HG03521 (cell line): Measurements from ENCODE around the gene PCDH9.

Experiments used
- ATAC-seq: cut with Tn5 transposase; IDR thresholded peaks from one replicate; pipeline ENCODE4 v1.9.1; 2021; ENCODE audit warnings: mild to moderate bottlenecking, moderate library complexity; ENCODE audit not compliant: unreplicated experiment

The PCDH9 gene

DNA sequence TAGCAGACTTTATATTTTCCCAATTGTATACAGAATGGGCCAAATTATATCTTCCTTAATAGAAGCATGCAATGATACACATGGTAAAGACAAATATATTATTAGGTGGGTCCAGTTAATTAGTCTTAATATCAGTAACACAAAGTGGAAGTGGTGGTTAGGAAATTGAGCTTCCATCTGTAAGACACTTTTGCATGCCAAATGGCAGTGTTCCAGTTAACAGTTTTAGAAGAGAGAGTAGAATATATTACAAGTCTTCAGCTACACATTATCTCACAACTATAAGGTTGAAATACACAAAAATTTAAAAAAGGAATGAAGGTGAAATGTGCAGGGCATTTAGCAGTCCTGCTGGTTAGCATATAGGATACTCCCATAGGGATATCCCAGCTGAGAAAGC, 536.5 kb downstream of the PCDH9 start:
- ATAC-seq: no peak

DNA sequence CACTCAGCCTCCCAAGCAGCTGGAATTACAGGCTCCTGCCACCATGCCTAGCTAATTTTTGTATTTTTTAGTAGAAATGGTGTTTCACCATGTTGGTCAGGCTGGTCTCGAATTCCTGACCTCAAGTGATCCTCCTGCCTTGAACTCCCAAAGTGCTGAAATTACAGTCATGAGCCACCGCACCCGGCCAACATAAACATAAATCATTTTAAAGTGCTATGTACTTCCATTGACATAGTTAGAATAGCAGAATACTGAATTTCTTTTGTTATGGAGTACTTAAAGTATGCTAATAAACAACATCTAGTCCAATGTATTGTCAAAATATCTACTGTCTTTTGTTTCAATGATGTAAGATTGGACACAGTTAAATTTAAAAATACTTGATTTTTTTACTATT, 539.0 kb downstream of the PCDH9 start:
- ATAC-seq: no peak

DNA sequence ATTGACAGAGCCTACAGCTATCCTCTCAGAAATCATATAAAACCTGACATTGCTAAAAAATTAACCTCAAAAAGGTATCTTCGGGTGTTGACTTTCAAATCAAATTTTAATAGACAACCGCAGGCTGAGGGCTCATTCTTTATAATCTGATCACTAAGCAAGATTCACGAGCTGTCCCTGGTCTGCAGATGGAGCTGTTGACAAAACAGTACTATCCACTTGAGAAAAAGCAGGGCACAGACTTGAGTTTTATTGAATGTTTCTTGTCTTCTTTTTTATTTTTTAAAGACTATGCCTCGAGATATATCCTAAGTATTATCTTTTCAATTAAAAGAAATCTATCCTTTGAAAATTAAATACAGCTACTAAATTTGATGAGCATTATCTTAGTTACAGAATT, 540.5 kb downstream of the PCDH9 start:
- ATAC-seq: no peak

DNA sequence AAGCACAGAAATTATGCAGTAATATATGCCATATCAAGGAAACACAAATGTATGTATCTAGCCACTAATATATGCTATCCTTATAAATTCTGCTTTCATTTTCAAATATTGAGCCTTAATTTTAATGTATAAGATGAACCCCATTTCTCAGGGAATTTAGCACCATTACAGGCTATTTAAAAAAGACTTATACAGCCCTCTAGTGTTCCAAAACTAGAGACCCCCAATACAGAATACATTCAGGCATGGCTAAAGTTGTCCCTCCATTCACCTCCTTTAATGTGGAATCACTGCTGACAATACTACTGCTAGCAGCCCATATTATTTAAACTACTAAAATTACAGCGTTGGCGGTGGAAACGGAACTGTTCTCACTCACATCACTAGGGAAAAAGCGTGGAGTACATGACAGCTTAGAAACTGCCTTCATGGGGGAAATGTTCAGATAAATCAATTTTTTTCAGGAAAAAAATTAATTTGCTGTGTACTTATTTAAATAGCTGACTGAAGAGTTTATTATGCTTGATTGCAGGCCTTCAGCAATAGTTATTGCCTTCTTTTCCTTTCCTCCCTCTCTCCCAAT, 541.0 kb downstream of the PCDH9 start:
- ATAC-seq: no peak

DNA sequence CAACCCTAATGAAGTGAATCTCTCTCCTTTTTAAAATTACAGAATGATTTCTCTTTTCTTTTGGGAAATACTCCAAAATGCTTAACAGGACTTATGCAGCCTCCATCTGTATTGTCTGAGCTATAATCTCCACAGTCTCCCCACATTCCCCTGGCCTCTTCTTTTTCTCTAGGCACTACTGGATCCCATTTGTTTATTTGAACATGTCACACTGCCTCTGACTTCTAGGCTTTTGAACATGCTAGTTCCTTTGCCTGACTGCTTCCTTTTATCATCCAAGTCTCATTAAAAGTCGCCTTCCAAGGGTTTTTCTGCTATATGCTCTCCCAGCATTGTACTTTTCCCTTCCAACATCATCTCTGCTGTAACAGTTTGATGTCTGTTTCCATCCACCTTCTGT, 548.7 kb downstream of the PCDH9 start:
- no peak for ATAC-seq

DNA sequence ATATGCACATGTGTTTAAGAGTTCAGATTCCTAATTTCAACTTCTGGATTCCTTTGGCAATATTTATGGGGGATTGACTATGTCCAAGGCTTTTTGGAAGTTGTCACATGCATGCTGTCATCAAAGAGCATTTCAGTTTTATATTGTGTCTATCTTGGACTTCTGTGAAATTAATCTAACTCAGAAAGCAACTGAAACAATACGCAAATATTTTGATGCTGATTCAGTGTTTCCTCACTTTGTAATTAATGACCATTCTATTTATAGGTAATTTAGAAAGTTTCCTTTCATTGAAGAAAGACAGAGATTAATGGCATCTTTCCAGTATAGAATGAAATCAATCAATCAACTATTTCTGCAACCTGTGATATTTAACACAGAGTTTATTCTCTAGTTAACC, 550.1 kb downstream of the PCDH9 start:
- no peak for ATAC-seq

DNA sequence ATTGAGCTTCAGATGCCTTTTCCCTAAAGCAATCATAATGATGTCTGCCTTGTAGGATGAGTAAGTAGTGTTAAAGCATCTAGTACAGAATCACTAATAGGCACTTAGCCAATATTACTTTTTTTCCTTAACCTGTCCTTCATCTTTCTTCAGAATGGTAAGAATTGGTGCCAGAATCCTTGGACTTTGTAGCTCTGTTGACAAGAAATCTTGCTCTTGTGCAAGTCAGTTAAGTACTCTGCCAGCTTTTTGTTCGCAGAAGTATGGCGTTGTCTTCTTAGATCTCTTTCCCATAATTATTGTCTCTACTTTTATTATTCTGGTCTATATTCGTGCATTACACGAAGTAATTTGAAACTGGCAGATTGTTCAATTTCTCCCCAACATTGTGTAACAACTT, 554.5 kb downstream of the PCDH9 start:
- no peak for ATAC-seq

DNA sequence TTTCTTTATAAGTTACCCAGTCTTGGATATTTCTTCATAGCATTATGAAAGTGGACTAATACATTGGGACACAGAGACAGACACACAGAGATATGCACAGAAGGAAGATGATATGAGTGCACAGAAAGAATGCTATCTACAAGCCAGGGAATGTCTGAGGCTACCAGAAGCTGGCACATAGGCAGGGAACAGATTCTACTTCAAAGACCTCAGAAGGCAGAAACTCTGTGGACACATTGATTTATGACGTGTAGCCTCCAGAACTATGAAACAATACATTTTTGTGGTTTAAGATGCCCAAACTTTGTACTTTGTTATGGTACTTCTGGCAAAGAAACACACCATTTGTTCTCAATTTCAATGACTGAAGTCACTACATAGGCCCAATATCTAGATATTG, 556.7 kb downstream of the PCDH9 start:
- ATAC-seq: no peak

DNA sequence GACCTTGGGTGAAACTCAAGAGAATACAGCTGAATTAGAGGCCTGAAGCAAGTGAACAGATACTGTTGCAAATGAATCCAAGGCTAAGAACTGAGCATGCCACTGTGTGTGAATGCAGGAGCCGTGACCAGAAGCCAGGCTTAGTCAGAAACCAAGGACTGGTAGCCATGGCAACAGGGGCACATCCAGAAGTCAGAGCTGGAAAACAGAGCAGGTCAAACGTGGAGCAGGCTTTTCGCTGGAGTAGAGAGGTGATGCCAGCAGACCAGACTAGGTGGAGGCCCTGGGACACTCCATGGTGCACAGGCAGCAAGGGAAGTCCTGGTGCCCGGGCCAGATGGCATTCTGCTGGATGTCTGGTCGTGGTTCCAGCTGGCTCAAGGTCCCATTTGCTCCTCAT, 564.1 kb downstream of the PCDH9 start:
- no peak for ATAC-seq

DNA sequence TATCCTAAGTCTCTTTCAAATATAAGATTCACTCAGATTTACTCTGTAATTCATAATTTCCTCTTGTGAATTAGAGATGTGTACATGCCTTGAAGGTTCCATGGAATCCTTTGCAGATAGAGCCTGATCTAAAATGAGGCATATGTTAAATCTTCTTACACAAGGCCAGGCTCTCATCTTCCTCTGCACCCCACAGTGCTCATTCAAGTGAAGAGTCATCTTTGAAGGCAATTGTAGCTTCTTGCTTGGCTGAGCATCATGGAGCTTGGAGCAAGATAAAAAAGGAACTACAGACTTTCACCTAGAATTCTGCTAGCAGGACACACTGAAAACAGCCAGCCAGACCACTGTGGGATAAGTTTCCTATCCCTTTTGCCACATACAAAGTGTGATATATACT, 566.4 kb downstream of the PCDH9 start:
- ATAC-seq: no peak

DNA sequence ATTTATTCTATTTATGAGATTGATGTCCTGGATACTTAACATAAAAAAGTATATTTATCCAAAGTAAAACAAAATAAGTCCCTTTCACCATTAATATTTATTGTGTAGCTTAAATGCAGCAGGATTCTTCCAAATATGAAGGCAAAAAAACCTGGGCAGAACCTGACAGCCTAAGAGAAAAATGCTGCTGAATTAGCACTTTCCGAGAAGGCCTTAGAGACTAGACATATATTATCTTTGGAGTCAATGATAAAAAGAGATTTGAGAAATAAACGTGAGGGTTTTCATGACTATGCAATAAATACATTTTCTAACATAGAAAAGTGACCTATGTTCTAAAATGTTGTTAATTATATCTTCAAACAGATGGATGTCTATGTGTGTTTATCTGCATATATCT, 566.9 kb downstream of the PCDH9 start:
- no peak for ATAC-seq

DNA sequence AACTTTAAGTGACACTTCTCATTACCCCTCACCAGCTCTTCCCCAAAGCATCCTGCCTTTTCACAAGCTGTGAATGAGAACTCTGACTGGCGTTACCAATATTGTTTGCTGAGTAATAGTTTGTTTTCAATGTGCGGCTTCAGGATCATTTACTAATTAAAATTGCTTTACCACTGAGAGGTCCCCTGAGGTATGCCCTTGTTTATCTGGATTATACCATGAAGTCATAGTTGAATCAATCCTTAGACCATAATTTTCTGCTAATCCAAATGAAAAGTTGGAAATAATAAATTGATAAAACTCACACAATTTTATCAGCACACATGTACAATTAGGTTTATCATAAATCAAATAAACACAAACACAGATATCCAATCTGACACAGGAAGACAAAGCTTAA, 568.8 kb downstream of the PCDH9 start:
- no peak for ATAC-seq

DNA sequence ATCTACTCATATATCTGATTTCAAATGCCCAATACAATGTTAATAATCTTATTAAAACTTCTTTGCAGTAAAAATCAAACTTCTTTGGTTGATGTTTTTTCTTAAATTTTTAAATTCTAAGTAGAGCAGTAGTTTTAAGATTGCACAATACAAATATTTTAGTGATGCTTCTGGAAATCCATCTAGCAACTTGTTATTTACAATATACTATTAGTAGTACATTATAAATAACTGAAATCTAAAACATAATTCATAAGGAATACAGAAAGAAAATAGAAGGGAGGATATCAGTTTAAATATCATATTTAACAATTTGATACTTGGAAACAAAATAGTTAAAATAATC, 569.7 kb downstream of the PCDH9 start:
- no peak for ATAC-seq

DNA sequence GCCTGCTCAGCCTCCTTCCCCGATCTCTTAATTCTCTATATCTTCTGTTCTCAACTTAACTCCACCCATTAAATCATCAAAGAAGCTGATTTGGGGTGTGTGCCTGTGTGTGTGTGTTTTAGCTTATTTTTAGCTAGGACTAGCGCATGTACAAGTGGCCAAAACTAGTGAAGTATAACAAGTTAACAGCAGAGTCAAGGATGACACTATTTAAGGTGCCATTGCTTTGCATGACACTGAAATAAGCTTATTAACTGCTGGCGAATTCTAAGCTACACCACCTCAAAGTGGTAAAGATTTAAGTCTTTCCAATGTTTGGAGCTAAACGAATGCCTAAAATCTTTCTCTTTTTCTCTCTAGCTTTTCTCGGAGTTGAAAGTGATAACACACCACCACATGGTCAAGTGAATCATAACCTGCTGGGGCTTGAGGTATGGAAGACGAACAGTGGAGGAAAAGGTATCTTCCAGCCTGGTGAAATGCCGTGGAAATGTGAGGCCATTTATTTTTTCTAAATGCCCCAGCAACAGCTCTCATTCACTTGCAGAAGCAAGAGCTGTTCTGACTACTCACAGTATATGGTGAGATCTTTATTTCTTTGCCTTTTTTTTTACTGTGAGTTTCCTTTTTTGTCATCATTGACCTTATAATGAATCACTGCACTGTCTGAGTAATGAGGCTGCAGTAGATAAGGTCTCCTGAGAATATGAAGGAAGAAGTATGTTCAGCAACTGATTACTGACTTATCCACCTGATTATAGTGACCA, 570.3 kb downstream of the PCDH9 start:
- ATAC-seq: no peak

DNA sequence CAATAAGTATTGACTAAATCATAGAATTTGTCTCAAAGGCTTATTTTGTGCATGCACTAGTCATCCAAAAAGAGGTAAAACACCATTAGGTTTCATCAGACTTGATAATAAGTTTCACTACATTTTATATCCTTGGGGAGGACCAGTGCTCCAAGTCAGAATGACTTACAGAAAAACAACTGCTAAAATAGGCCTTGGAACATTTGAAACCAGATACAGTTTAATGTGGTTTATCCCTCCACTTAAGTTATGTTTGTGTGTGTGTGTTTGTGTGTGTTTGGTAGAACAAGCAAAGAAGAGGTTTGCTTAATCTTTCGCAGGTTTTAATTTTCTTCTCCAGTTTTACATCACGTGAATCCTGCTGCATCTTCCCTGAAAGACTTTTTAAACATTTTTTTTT, 570.9 kb downstream of the PCDH9 start:
- ATAC-seq: no peak

DNA sequence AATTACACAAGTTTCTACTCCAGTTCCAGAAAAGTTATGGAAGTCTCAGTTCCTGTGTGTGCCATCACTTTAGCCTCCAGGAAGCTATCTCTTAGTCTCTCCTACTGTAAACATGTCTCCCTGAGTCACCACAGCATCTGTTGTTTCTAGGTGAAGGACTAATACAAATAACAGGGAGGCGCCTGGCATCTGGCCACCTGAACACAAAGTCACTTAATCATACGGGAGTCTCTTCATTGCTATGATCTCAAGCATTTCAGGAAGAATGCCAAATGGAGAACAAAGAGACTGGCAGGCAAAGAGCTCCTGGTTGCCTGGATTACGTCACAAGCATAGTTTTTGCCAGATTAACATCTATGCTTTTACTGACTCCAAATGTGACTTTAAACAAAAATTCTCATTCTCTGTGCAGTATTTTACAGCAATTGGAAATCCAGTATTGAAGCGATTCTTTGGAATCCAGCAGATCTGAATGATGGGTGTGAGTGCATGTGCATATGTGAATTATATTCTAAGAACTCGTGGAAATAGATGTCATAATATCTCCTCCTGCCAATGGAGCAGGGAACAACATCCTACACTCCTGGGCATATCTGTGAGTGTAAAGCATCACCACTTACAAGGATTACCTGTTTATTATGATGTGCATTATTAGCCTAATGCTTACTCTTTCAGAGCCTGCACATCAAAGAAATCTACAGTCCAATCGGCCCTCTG, 572.8 kb downstream of the PCDH9 start:
- no peak for ATAC-seq

DNA sequence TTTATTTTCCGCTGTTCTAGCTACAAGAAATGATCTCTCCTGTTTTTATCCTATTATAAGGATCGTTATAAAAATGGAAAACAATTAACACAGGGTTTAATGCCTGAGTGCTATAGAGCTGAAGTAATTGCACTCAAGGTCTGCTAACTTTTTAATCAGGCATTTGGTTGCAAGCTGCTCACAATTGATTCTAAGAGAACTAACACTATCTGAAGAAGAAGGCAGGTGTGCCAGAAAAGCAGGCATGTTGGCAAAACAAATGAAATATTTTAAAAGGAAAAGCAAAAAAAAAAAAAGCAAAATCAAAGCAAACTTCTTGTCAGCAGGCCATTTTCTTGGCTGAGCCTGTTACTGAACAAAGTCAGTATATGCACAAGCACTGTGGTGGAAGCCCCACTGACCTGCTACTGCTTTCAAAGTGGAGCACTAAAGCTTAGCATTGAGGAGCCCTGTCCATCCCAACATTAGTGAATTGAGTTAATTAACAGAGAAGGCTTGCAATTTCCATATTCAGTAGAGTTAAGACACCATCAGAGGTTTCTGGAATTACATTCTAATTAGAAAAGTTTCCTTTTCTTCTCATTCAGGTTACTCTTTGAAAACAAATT, 574.2 kb downstream of the PCDH9 start:
- no peak for ATAC-seq

DNA sequence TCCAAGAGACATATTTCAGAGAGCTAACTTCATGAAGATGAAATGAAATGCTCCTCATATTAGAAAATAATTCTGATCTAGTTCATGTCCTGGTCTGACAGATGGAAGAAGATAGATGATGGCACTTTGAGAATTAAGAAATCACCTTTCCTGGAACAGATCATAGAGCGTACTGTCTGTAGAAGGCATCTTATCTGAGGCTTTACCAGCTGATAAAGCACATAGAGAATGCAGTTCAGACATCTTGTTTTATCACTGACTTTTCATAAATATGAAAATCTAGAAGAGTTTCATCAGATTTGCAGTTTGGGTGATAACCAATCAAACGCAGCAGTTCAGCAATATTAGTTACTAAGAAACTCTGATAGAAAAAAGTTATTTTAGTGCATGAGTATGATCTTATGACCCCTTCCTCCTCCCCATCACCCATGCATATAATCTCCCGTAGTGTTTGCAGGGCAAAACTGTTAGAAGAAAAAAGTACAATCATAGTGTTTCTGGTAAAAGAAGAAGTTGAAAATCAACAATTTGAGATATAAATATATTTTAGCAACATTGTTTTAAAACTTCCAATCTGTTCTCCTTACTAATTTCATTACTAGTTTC, 585.2 kb downstream of the PCDH9 start:
- ATAC-seq: no peak

DNA sequence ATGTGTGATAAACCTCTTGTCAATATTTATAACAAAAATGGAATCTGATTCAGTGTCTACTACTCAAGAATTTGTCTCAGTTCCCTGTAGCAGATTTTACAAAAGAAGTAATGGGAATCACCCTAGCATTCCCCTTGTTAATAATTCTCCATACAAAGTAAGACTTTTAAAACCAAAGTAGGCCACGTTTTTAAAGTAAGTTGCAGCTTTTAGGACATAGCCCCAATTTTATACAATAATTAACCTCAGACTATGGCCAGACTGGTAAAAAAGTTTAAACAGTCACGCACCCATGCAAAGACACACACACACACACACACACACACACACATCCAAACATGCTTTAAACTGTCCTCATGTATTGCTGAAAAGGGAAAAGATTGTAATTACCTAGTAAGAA, 589.9 kb downstream of the PCDH9 start:
- no peak for ATAC-seq

DNA sequence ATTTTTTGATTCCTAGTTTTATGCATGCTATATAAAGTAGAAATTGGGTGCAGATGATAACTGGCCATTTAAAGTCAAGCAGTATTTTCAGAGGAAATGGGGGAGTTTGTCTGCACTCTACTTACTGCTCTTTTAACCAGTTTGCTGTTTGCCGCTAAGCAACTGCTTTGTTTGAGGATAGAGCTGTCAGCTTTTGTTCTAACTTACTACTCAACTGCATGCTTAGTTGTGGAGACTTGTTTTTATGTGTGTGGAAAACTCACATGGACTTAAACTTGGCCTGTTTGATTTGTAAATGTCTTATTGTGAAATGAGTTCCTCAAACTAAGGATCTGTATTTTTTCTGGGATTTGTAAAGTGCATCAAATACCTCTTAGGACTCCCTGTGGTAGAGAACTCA, 591.1 kb downstream of the PCDH9 start:
- ATAC-seq: no peak

DNA sequence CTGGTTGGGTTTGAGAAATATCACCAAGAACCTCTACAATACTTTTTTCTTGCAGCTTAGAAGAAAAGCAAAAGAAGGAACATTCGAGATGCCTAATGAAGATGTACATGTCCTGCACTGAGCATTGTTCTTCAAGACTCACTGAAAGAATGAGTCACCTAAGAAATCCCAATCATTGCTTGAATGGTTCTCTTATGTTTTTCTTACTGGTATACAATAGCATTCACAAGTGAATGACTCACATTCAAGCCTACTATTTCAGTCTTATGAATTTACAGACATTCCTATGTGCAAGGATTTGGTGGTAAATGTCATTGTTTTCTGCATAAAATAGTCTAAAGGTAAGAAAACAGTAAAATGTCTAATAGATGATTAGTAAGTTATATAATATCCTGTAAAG, 594.6 kb downstream of the PCDH9 start:
- no peak for ATAC-seq

DNA sequence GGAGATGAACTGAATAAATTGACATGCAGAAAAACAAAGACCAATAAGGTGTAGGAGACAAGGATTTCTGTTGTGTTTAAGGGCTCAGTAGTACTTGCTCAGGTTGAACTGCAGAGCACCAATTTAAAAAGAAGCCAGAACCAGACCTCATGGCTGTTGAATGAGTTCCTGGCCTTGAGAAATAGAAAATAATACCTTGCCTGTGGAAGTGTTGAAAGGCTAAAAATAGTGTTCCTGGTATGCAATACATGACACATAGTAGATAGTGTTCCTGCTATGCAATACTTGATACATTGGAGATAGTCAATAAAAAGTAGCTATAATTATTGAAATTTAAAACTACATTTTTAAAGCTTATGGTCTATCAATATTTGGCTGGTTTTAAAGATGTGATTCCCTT, 595.8 kb downstream of the PCDH9 start:
- no peak for ATAC-seq
